Neural crest cell (in vitro differentiated cells): Measurements from ENCODE around the gene EXOC6. TPM values are rescaled to one million over a fixed set of nuclear protein-coding genes. Genes with fewer than 3 reads are reported as not detected.

Experiments used
- DNase-seq: peaks from one replicate; pipeline ENCODE4 v3.0.0; 2021; ENCODE audit warnings: low read depth, mixed read lengths, low spot score
- H3K27ac Mint-ChIP-seq: one replicate; pipeline ENCODE4 v1.8.0; 2021; ENCODE audit warnings: mild to moderate bottlenecking, mixed read lengths; ENCODE audit not compliant: unreplicated experiment
- H3K27me3 Mint-ChIP-seq: 2 replicates; pipeline ENCODE4 v1.8.0; 2021; ENCODE audit warnings: low read depth, mild to moderate bottlenecking, mixed read lengths
- H3K36me3 Mint-ChIP-seq: 2 replicates; pipeline ENCODE4 v1.8.0; 2021; ENCODE audit warnings: low read depth, mild to moderate bottlenecking, mixed read lengths
- H3K4me1 Mint-ChIP-seq: 2 replicates; pipeline ENCODE4 v1.8.0; 2021; ENCODE audit warnings: mixed read lengths
- H3K4me3 Mint-ChIP-seq: one replicate; pipeline ENCODE4 v1.8.0; 2021; ENCODE audit warnings: mild to moderate bottlenecking, mixed read lengths
- H3K9me3 Mint-ChIP-seq: 2 replicates; pipeline ENCODE4 v1.8.0; 2021; ENCODE audit warnings: mixed read lengths
- total RNA-seq: library from RNA; stranded (reverse); gene quantifications from 2 replicates; pipeline ENCODE4 v1.2.1, GENCODE V29; 2021
- TF ChIP-seq, protein P1 (sequence below): fragments of 200-600 bp; sonication (generic); conservative IDR thresholded peaks from 2 replicates; pipeline ENCODE4 v1.5.0; 2021; ENCODE audit warnings: antibody characterized with exemption, mild to moderate bottlenecking

Gene EXOC6
- total RNA-seq, 1 donor from 2014 or later = 17.2 TPM

DNA sequence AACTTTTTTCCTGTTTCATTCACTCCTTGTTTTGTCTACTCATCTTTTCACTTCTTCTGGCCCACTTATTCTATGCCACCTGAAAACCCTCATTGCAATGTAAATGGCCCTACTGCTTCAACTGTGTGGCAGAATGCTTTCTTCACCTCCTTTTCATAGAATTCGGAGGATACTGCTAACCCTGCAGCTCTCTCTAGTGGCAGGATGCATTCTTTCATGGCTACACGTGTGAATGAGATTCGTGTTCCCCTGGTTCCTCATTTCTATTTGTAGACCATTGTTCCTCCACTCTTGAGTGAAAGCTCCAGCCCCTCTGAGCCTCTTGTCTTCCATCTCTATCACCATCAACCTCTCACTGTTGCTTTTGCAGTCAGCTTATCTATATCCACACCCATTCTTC lies 191.4 kb downstream of the EXOC6 start:
- Mint-ChIP-seq H3K36me3 (no peaks in the 10 kb centered on the region), H3K4me3 (no peak overlapping the region), H3K4me1 (peaks cover 5% of the 10 kb centered on the region), H3K27me3 (no peaks in the 10 kb centered on the region), H3K9me3 (no peaks in the 10 kb centered on the region), H3K27ac (no peak overlapping the region)
- TF ChIP-seq, protein P1, sequence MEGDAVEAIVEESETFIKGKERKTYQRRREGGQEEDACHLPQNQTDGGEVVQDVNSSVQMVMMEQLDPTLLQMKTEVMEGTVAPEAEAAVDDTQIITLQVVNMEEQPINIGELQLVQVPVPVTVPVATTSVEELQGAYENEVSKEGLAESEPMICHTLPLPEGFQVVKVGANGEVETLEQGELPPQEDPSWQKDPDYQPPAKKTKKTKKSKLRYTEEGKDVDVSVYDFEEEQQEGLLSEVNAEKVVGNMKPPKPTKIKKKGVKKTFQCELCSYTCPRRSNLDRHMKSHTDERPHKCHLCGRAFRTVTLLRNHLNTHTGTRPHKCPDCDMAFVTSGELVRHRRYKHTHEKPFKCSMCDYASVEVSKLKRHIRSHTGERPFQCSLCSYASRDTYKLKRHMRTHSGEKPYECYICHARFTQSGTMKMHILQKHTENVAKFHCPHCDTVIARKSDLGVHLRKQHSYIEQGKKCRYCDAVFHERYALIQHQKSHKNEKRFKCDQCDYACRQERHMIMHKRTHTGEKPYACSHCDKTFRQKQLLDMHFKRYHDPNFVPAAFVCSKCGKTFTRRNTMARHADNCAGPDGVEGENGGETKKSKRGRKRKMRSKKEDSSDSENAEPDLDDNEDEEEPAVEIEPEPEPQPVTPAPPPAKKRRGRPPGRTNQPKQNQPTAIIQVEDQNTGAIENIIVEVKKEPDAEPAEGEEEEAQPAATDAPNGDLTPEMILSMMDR = no peak
- no peak for DNase-seq

- peaks cover 12% of the 10 kb centered on the region for H3K36me3 Mint-ChIP-seq
- H3K27ac Mint-ChIP-seq = no peak overlapping the region
- no peak for DNase-seq
- H3K4me1 Mint-ChIP-seq = peaks cover 6% of the 10 kb centered on the region
- H3K27me3 Mint-ChIP-seq = peaks cover 12% of the 10 kb centered on the region
- TF ChIP-seq, protein P1 = no peak
- H3K4me3 Mint-ChIP-seq = no peak overlapping the region
- no peaks in the 10 kb centered on the region for H3K9me3 Mint-ChIP-seq
Measured at GRCh38 chr10:93054486-93054885, 206.2 kb downstream of the EXOC6 start.

DNA sequence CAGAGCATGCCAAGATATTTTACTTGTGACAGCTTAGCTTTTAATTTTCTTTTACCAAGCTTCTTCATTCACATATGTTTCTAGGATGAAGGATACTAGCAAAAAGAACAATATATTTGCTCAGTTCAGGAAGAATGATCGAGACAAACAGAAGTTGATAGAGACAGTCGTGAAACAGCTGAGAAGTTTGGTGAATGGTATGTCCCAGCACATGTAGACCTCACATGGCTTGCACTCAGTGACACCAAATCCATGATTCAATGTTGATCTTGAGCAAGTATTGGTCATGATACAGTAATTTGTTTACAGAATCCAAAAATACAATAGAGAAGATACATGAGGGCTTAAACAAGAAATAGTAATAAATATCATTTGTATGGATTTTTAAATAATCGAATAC lies 209.8 kb downstream of the EXOC6 start:
- Mint-ChIP-seq H3K9me3 (no peaks in the 10 kb centered on the region), H3K4me3 (no peak overlapping the region), H3K4me1 (no peaks in the 10 kb centered on the region), H3K27me3 (peaks cover 41% of the 10 kb centered on the region), H3K27ac (no peak overlapping the region), H3K36me3 (peaks cover 21% of the 10 kb centered on the region)
- no peak for DNase-seq
- TF ChIP-seq, protein P1 = no peak

GRCh38 chr10:93059975-93060886 lies 211.9 kb downstream of the EXOC6 start, which contains the start of gene CYP26C1:
Gene CYP26C1 (plus strand): TSS chr10:93060798. CDS start chr10:93061264, 466 bp downstream.
- Mint-ChIP-seq H3K27ac (no peak within 1 kb of the TSS), H3K9me3 (no peaks in the 10 kb centered on the region), H3K27me3 (peaks cover 62% of the 10 kb centered on the region), H3K4me1 (no peaks in the 10 kb centered on the region), H3K4me3 (no peak within 1 kb of the TSS), H3K36me3 (peaks cover 21% of the 10 kb centered on the region)
- no peak for DNase-seq
- TF ChIP-seq, protein P1 = no peak

- peaks cover 5% of the 10 kb centered on the region for H3K4me1 Mint-ChIP-seq
- no peak overlapping the region for H3K4me3 Mint-ChIP-seq
- no peak for DNase-seq
- H3K9me3 Mint-ChIP-seq = no peaks in the 10 kb centered on the region
- H3K27me3 Mint-ChIP-seq = peaks cover 66% of the 10 kb centered on the region
- peaks cover 21% of the 10 kb centered on the region for H3K36me3 Mint-ChIP-seq
- TF ChIP-seq, protein P1 = no peak
- no peak overlapping the region for H3K27ac Mint-ChIP-seq
Measured at GRCh38 chr10:93060887-93061593, 212.7 kb downstream of the EXOC6 start.
